NCI-H226 (cell line): ENCODE measurements around the gene DENND5A.
"Not testable (repeated sequence)": the region's sequence is repeated elsewhere in the genome, so short reads cannot be mapped to it uniquely, and the experiment has no call there.

Source experiments
- DNase-seq: peaks from one replicate; pipeline ENCODE4 v3.0.0-alpha.2; 2015

DENND5A gene

GRCh38 chr11:9264316-9265210 is 587 bp downstream of the DENND5A start:
- DNase-seq, result peak; percentile 45

DNA sequence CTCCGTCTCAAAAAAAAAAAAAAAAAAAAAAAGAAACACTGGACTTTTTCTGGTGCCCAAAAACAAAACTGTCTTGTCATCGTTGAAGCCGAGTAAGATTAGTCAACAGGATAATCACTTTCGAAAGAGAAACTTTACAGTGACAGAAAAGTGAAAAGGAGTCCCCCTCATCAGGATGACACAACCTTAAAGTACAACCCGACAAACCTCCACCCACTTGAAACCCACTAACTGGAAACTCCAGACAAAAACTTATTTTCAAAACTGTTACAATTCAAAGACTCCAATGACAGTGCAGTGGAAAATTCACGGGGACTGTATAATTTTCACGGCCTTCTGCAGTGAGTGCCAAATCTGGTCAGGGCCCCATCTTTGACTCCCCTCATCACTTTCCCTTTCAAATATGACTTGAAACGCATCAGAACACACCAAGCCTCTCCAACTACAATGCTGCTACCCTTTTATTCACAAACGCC is 1.3 kb downstream of the DENND5A start:
- DNase-seq, result no peak

DNA sequence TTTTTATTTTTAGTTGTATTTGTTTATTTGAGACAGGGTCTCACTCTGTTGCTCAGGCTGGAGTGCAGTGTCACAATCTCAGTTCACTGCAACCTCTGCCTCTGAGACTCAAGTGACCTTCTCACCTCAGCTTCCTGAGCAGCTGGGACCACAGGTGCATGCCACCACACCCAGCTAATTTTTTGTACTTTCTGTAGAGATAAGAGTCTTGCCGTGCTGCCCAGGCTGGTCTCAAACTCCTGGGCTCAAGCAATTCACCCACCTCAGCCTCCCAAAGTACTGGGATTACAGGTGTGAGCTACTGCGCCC is 4.4 kb downstream of the DENND5A start:
- DNase-seq, result not testable (repeated sequence)

GRCh38 chr11:9259981-9260837 is 4.9 kb downstream of the DENND5A start:
- DNase-seq, result no peak

DNA sequence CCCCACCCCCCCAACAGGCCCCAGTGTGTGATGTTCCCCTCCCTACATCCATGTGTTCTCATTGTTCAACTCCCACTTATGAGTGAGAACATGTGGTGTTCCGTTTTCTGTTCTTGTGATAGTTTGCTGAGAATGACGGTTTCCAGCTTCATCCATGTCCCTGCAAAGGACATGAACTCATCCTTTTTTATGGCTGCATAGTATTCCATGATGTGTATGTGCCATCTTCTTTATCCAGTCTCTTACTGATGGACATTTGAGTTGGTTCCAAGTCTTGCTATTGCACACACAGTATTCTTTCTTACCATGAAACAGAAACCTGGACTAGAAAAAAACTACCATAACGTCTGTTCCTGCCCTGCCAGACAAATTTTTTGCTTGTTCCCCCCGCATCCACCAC is 6.9 kb downstream of the DENND5A start:
- DNase-seq, result not testable (repeated sequence)

DNA sequence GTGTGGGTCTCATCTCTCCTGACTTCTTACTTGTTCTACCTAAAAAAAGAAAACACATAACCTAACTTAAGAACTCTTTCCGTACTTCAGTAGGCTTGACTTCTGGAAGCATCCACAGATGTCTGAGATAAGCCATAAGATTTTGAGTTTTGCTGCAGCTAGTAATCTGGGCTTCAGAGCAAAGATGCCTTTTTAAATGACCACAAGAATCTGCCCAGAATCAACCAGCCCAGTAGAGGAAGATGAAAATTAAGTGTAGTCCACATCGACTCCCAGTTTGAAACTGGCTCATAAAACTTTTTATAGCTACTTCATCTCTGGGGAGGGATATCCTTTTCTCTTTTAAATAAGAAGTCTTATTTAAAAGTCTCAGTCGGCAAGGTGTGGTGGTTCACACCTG is 10.7 kb downstream of the DENND5A start:
- DNase-seq, result no peak

- no peak for DNase-seq
These were observed 12.1 kb downstream of the DENND5A start for GRCh38 chr11:9253086-9253485.

- no peak for DNase-seq
These were observed 13.8 kb downstream of the DENND5A start for GRCh38 chr11:9251311-9251710.

DNA sequence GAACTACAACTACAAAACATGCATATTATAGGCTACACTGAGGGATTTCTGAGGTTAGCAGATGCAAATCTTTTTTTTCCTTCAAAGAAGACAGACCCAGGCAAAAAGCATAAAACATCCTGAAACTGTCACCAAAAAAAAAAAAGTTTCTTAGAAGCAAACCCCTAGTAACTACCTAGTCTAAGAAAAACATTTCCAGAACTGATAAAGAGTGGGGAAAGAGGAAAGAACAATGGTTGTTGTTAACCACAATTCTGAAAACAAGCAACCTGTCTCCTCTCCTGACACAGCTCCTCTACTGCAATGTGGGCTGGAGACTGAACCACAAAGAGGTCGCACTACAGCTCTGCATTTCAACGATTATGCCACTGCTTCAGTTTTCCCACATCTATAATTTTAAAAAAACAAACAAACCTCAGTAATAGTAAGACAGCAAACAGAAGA is 15.0 kb downstream of the DENND5A start:
- no peak for DNase-seq

GRCh38 chr11:9249252-9249651 is 15.9 kb downstream of the DENND5A start:
- DNase-seq, result no peak

- DNase-seq, result no peak
These were observed 17.3 kb downstream of the DENND5A start for GRCh38 chr11:9247863-9248262.

GRCh38 chr11:9236242-9236641 is 28.9 kb downstream of the DENND5A start:
- DNase-seq, result not testable (repeated sequence)

DNA sequence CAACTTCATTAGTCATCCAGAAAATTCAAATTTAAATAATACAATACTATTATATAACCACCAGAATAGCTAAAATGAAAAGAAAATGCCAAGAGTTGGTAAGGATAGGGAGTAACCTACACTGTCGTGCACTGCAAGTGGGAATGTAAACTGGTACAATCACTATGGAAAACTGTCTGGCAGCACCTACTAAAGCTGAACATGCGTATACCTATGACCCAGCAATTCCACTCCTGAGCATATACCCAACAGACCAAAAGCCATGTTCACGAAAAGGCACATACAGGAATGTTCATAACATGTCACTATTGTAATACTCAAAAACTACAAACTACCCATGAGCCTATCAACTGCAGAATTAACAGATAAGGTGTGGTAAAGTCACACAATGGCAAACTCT is 32.7 kb downstream of the DENND5A start:
- DNase-seq, result no peak

- DNase-seq, result no peak
These were observed 33.3 kb downstream of the DENND5A start for GRCh38 chr11:9231848-9232177.

DNA sequence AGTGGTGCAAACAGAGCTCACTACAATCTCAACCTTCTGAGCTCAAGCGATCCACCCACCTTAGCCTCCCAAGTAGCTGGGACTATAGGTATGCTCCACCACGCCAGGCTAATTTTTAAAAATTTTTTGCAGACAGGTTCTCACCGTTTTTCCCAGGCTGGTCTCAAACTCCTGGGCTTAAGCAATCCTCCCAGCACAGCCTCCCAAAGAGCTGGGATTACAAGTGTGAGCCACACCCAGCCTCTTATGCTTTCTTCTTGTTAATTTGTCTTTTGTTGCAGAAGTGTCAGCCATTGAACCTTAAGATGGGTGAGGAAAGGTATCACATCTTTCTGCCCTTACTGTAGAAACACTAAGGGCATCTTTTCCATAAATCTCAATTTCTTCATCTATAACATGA is 34.9 kb downstream of the DENND5A start:
- DNase-seq, result no peak

DNA sequence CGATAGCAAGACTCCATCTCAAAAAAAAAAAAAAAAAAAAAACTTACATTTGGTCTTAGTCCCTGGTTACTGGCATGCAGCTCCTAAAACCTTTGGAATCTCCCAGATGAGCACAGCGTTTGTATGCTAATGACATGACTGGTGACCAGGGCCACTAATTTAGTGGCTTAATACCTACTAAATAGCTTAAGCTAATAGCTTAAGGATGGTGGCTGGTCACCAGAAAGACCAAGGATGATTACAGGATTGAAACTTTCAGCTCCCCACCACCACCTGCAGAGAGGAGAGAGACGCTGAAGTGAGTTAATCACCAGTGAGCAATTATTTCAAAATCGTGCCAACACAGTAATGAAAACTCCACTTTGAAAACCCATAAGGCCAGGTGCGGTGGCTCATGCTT is 37.1 kb downstream of the DENND5A start:
- no peak for DNase-seq

GRCh38 chr11:9225748-9226298 is 39.3 kb downstream of the DENND5A start:
- no peak for DNase-seq

DNA sequence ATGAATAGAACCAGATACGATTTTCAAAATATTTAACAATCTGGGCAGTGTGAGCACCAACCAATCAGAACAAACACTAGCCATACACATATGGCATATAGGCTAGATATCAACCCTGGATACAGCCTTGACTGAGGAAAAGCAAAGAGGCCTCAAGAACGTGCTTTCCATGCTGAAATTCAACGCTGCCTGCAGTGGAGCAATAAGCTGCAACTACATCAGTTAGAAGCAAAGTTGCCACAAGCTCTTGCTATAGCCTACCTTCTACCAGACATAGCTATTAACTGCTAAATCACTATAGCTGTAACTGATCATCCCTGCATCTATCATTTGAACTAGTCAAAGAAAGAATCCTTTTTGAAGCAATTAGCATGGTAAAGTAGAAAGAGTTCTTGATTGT is 42.5 kb downstream of the DENND5A start:
- no peak for DNase-seq

GRCh38 chr11:9220853-9221252 is 44.3 kb downstream of the DENND5A start:
- not testable (repeated sequence) for DNase-seq

- DNase-seq, result peak; percentile 72
These were observed 45.6 kb downstream of the DENND5A start for GRCh38 chr11:9219572-9219971.

DNA sequence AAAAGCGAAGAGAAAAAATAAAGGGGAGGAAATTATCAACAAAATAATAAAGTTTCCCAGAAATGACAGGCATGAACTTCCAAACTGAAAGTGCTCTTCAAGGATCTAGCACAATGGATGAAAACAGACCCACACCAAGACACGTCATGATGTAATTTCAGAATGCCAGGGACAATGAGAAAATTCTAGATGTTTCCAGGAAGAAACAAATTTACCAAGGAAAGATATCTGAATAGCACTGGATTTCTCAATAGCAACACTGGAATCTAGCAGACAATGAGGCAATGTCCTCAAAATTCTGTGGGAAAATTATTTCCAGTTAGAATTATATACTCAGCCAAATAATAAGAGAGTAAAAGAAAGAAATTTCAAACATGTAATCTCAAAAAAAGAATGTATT is 46.0 kb downstream of the DENND5A start:
- DNase-seq, result peak; percentile 56

DNA sequence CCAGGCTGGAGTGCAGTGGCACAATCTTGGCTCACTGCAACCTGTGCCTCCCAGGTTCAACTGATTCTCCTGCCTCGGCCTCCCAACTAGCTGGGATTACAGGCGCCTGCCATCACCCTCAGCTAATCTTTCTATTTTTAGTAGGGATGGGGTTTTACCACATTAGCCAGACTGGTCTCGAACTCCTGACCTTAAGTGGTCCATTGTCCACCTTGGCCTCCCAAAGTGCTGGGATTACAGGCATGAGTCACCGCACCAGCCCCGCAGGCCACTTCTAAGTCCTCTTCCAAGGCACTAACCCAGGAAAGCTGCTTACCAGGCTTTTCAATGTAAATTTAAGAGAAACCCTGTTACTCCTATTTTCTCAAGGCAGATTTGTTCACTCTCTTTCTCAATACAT is 50.4 kb downstream of the DENND5A start:
- peak; percentile 22 for DNase-seq

- DNase-seq, result no peak
These were observed 53.8 kb downstream of the DENND5A start for GRCh38 chr11:9211322-9211721.

- peak; percentile 51 for DNase-seq
These were observed 54.2 kb downstream of the DENND5A start for GRCh38 chr11:9210922-9211320.
